SK-N-MC (cell line): Measurements from ENCODE around the gene PPM1B.

Source experiments
- EZH2 ChIP-seq: fragments of 200-600 bp; sonication (generic); IDR thresholded peaks from one replicate; pipeline ENCODE4 v1.6.1; 2017; ENCODE audit warnings: antibody characterized with exemption
- FOXP2 ChIP-seq: optimal IDR thresholded peaks from 2 replicates; pipeline ENCODE3; 2011; ENCODE audit warnings: mild to moderate bottlenecking, moderate library complexity; ENCODE audit not compliant: insufficient read depth; ENCODE audit errors: extremely low read length, control extremely low read depth
- POLR2AphosphoS5 ChIP-seq: IDR thresholded peaks from 2 replicates; pipeline ENCODE4 v1.6.1; 2012; ENCODE audit warnings: mild to moderate bottlenecking, low read depth, low read length, borderline replicate concordance

DNA sequence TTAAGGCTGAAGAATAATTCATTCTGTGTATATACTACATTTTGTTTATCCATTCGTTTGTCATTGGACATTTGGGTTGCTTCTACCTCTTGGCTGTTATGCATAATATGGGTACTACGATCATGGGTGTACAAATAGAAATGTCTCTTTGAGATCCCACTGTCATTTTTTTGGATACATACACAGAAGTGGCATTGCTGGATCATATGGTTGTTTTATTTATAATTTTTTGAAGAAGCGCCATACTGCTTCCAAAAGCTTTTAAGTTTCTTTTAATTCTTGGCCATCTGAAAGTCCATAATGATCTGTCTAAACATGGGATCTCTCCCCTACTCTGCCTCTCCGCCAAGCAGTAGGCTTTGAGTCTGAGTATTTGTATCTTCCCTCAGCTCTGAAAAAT is 18.6 kb downstream of the PPM1B start:
- TF ChIP-seq EZH2 (no peak), POLR2AphosphoS5 (no peak), FOXP2 (no peak)
